Measurements from ENCODE around the gene EFHC1. TPM values are rescaled to one million over a fixed set of nuclear protein-coding genes. Genes with fewer than 3 reads are reported as not detected.

The EFHC1 gene
- total RNA-seq, 1 donor = 30.3 TPM

- no peak overlapping the region for H3K4me3 ChIP-seq (ENCODE audit: low read depth, low read length)
- DNase-seq (ENCODE audit: low read depth) = no peak
- TF ChIP-seq CTCF (IDR thresholded peaks at IDR 0.05; ENCODE audit: insufficient read depth, low read length) = no peak
Observed at GRCh38 chr6:52533491-52533890, 113.3 kb downstream of the EFHC1 start.

- no peak for TF ChIP-seq CTCF (IDR thresholded peaks at IDR 0.05; ENCODE audit: insufficient read depth, low read length)
- DNase-seq (ENCODE audit: low read depth) = no peak
- no peak overlapping the region for H3K4me3 ChIP-seq (ENCODE audit: low read depth, low read length)
Observed at GRCh38 chr6:52534363-52534762, 114.2 kb downstream of the EFHC1 start.

GRCh38 chr6:52534966-52535390, 114.8 kb downstream of the EFHC1 start:
- DNase-seq (ENCODE audit: low read depth) = no peak
- H3K4me3 ChIP-seq (ENCODE audit: low read depth, low read length) = no peak overlapping the region
- TF ChIP-seq CTCF (IDR thresholded peaks at IDR 0.05; ENCODE audit: insufficient read depth, low read length) = no peak

GRCh38 chr6:52535711-52536423, 115.7 kb downstream of the EFHC1 start:
- DNase-seq (ENCODE audit: low read depth) = no peak
- TF ChIP-seq CTCF (IDR thresholded peaks at IDR 0.05; ENCODE audit: insufficient read depth, low read length) = no peak

GRCh38 chr6:52536424-52536916, 116.3 kb downstream of the EFHC1 start:
- H3K4me3 ChIP-seq (ENCODE audit: low read depth, low read length) = no peak overlapping the region
- TF ChIP-seq CTCF (IDR thresholded peaks at IDR 0.05; ENCODE audit: insufficient read depth, low read length) = peak; percentile 13
- no peak for DNase-seq (ENCODE audit: low read depth)

More at GRCh38 chr6:52535711-52536423, 115.7 kb downstream of the EFHC1 start:
- H3K4me3 ChIP-seq (ENCODE audit: low read depth, low read length) = no peak overlapping the region

GRCh38 chr6:52537001-52537753, 117.0 kb downstream of the EFHC1 start:
- no peak overlapping the region for H3K4me3 ChIP-seq (ENCODE audit: low read depth, low read length)
- TF ChIP-seq CTCF (IDR thresholded peaks at IDR 0.05; ENCODE audit: insufficient read depth, low read length) = no peak
- no peak for DNase-seq (ENCODE audit: low read depth)

Measured in fibroblast of the aortic adventitia (primary cell).